ENCODE results near the gene ASIC4. TPM values are rescaled to one million over a fixed set of nuclear protein-coding genes. Genes with fewer than 3 reads are reported as not detected.

Gene ASIC4
- polyA plus RNA-seq, 4 donors: 0.06 to 0.37 (median 0.19) TPM

GRCh38 chr2:219531639-219532377 is 17.5 kb downstream of the ASIC4 start:
- no peak for DNase-seq (ENCODE audit: low read depth in 4 of 4, low spot score in 3 of 4)

- no peak for DNase-seq (ENCODE audit: low read depth in 4 of 4, low spot score in 3 of 4)
These were observed 18.0 kb downstream of the ASIC4 start for GRCh38 chr2:219532378-219532649.

GRCh38 chr2:219533930-219534661 is 19.8 kb downstream of the ASIC4 start:
- no peak for DNase-seq (ENCODE audit: low read depth in 4 of 4, low spot score in 3 of 4)

- no peak for DNase-seq (ENCODE audit: low read depth in 4 of 4, low spot score in 3 of 4)
These were observed 22.1 kb downstream of the ASIC4 start for GRCh38 chr2:219536425-219536824.

- DNase-seq (ENCODE audit: low read depth in 4 of 4, low spot score in 3 of 4): no peak
These were observed 22.7 kb downstream of the ASIC4 start for GRCh38 chr2:219536967-219537366.

GRCh38 chr2:219537657-219538488 is 23.6 kb downstream of the ASIC4 start:
- DNase-seq (ENCODE audit: low read depth in 4 of 4, low spot score in 3 of 4): no peak

- no peak for DNase-seq (ENCODE audit: low read depth in 4 of 4, low spot score in 3 of 4)
These were observed 24.2 kb downstream of the ASIC4 start for GRCh38 chr2:219538504-219538951.

GRCh38 chr2:219538956-219539788 is 24.9 kb downstream of the ASIC4 start:
- no peak for DNase-seq (ENCODE audit: low read depth in 4 of 4, low spot score in 3 of 4)

GRCh38 chr2:219539926-219540678 is 25.8 kb downstream of the ASIC4 start:
- no peak for DNase-seq (ENCODE audit: low read depth in 4 of 4, low spot score in 3 of 4)

GRCh38 chr2:219540784-219541504 is 26.7 kb downstream of the ASIC4 start:
- DNase-seq (ENCODE audit: low read depth in 4 of 4, low spot score in 3 of 4): no peak

GRCh38 chr2:219541611-219542180 is 27.4 kb downstream of the ASIC4 start:
- peak in 3 of 4 donors; percentile 67 to 75 (median 68) for DNase-seq (ENCODE audit: low read depth in 4 of 4, low spot score in 3 of 4)

- no peak for DNase-seq (ENCODE audit: low read depth in 4 of 4, low spot score in 3 of 4)
These were observed 28.8 kb downstream of the ASIC4 start for GRCh38 chr2:219542931-219543595.

- peak; percentile 94 to 98 (median 98) for DNase-seq (ENCODE audit: low read depth in 4 of 4, low spot score in 3 of 4)
These were observed 29.5 kb downstream of the ASIC4 start, which contains the start of the genes CHPF and TMEM198 for GRCh38 chr2:219543596-219544358. Gene CHPF, minus strand, starts transcription at chr2:219543809. Its CDS starts 271 bp downstream, at chr2:219543538. Gene TMEM198, plus strand, starts transcription at chr2:219544028. Its CDS starts 700 bp downstream, at chr2:219544728.

- no peak for DNase-seq (ENCODE audit: low read depth in 4 of 4, low spot score in 3 of 4)
These were observed 30.3 kb downstream of the ASIC4 start for GRCh38 chr2:219544567-219544966.

- DNase-seq (ENCODE audit: low read depth in 4 of 4, low spot score in 3 of 4): no peak
These were observed 31.1 kb downstream of the ASIC4 start for GRCh38 chr2:219545295-219545942.

- no peak for DNase-seq (ENCODE audit: low read depth in 4 of 4, low spot score in 3 of 4)
These were observed 31.7 kb downstream of the ASIC4 start for GRCh38 chr2:219545943-219546352.

- no peak for DNase-seq (ENCODE audit: low read depth in 4 of 4, low spot score in 3 of 4)
These were observed 33.3 kb downstream of the ASIC4 start for GRCh38 chr2:219547621-219548020.

Measured in left renal pelvis (tissue), 4 donors.